Tibial nerve (tissue), 3 donors: ENCODE data around the gene ABCA7.

Source experiments
- EP300 ChIP-seq, 2 donors: sonication (generic); formaldehyde crosslinking; IDR thresholded peaks; one replicate each; pipeline ENCODE4 v1.6.1; 2017; ENCODE audit warnings: antibody characterized with exemption in 2 of 2, mild to moderate bottlenecking in 1 of 2
- POLR2A ChIP-seq, 2 donors: fragments of 450-650 bp; IDR thresholded peaks; one replicate each; pipeline ENCODE4 v1.6.1; 2017; ENCODE audit warnings: antibody characterized with exemption in 2 of 2, mild to moderate bottlenecking in 2 of 2, moderate library complexity in 2 of 2

GRCh38 chr19:1018932-1019615 is 20.8 kb upstream of the ABCA7 start:
- no peak for TF ChIP-seq EP300 (IDR thresholded peaks at IDR 0.05)
- TF ChIP-seq POLR2A (IDR thresholded peaks at IDR 0.05), result no peak
